Stromal cell of bone marrow (primary cell): ENCODE results near the gene DCHS2.
A peak's percentile ranks its signal among the peaks of the same experiment; 100 is the strongest.

ENCODE experiments used
- DNase-seq: peaks from one replicate; pipeline ENCODE4 v3.0.0-alpha.2; 2012; ENCODE audit warnings: low read depth

The DCHS2 gene

DNA sequence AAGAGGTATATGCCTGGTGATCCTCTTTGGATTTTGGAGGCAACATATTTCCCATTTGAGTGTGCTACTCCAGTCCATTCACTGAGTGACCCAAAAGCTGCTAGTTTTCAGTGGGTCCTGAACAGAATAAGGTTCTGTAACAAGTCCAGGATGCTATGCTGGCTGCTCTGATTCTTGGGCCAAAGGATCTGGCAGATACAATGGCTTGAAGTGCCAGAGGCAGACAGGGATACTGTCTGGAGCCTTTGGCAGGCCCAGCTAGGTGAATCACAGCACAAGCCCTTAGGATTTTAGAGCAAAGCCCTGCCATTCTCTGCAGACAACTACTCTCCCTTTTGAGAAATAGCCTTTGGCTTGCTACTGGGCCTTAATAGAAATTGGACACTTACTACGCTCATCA, 40.6 kb downstream of the DCHS2 start:
- no peak for DNase-seq

DNA sequence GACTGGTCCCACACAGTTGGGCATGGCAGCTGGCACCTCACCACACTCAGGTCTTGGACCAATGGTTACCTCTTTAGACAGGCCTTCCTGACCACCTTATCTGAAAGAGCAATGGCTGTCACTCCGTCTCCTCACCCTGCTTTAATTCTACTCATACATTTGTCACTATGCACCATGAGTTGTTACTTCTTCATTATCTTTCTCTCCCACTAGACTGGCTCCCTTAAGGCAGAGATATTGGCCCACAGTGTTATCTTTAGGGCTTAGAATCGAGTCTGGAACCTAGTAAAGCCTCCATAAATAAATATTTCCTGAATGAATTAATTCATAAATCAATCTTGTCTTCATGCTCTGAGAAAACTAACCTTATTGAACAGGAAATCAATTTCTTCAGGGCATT, 46.6 kb downstream of the DCHS2 start:
- no peak for DNase-seq

DNA sequence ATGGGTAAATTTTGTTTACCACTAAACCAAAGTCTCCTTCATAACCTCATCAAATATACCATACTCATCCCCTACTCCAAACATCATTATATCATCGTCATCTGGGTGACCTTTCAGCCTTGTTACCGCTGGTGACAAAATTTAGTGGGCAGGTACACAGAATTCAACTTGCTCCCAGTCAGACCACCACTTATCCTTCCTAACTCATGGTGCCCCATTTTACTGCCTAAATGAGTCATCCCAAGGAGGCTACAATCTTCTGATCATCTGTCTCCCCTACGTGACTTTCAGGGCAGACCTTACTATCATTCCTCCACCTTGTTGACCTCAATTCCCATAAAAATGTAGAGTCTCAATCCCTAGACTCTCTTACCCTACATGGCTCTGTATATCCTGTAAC, 49.6 kb downstream of the DCHS2 start:
- no peak for DNase-seq

DNA sequence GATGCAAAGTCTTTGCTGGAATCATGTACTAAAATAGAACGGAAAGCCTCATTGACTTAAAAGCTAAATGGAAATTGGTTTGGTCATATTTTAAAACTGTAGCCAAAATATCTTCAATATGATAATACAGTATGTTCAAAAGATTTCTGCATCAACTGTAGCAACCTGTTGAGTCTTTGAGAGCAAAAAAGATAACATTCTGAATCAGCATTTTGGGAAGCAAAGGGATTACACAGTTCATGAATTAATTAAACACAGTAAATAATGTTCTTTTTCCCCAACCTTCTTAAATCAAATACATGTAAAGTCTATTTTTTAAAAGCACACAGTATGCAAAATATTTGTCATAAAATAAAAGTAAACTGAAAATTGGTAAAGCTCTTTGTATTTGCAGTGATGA, 50.5 kb downstream of the DCHS2 start:
- DNase-seq, result no peak

DNA sequence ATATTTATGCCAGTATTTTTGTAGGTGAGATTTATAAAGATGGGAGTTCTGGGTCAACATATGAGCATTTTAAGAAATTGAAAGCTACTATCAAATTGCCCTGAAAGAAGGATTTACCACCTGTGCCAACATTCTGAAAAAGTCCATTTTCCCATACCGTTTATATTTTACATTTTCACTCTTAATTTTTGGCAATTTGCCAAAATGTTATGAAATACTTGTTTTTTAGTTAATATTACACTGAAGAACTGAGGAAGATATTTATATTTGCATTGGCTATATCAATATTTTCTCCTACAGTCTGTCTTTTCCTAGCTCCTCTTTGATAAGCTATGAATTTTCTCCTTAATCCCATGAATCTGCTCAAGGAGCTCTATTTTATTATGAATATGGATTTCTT, 52.4 kb downstream of the DCHS2 start:
- no peak for DNase-seq

DNA sequence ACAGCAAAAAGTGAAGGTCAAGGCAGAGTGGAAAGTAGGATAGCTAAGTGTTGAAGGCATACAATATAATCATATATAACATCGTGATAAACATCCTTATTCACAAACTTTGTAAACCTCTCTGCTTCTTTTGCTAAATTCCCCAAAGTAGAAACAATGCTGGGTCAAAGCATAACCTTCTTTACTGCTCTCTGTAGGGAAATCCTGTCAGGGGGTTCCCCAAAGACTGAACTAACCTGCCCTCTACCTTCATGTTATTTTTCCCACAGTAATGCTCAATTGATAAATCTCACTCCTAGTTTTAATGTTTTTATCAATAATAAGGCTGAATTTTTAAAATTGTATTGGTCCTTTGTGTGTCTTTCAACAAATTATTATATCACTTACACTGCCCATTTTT, 55.7 kb downstream of the DCHS2 start:
- no peak for DNase-seq

DNA sequence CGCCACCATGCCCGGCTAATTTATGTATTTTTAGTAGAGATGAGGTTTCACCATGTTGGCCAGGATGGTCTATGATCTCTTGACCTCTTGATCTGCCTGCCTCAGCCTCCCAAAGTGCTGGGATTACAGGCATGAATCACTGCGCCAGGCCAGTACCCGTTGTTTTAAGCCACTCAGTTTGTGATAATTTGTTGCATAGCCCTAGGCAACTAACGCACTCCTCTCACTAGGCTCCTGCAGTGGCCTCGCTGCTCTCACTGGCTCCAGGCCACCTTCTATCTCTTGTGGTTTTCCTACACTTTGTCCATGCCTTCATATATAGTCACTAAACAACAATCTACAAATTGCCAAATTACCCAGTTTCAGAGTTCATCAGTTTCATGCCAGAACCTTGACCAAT, 58.1 kb downstream of the DCHS2 start:
- DNase-seq, result no peak

DNA sequence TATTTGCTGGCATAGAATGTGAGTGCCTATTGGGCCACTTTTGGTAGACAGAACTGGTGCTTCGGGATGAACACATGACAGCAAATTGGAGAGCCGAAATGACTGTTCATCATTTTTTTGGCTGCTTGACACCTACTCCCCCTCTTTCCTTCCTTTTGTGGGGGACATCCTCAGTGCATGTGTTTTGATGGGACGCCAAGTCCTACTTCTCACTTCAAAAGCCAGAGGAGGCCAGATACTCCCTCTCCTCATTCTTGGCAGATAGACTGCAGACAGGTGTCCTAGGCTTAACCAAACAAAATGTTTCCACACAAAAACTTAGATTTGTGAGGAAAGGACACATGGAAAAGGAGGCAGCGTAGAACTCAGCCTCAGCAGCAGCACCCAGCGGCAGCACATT, 62.4 kb downstream of the DCHS2 start:
- DNase-seq, result no peak

DNA sequence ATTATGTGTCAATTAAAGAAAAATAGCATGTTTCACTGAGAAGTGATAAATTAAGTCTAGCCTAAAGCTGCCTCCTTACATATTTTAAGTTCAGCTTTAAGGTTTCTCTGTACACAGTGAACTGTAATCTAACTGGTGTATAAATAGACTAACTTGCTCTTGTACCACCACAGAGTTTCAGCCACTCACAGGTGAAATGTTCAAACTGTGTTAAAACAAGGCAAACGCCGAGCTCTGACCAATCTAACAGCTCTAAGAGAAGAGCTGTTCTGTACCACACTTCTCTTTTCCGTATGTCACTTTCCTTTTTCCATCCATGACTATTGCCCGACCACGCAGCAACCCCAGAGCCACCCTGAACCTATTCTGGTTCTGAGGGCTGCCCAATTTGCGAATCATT, 64.5 kb downstream of the DCHS2 start:
- DNase-seq, result no peak

DNA sequence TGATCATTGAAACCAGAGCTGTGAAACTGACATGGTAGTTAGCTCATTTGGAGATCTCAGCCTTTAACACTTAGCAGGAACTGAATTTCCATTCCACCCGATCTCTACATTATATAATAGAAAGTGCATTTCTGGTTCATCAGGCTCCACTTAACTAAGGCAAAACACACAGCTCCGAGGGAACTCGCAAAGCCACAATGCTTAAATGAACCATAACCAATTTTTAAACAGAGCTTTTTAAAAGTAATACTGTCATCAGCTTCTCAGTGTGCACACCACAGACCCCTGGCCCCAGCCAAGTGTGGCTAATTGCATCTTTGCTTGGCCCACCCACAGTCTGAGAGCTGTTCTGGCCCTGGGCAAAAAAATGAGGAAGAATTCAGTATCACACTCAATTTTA, 66.1 kb downstream of the DCHS2 start:
- DNase-seq, result no peak

DNA sequence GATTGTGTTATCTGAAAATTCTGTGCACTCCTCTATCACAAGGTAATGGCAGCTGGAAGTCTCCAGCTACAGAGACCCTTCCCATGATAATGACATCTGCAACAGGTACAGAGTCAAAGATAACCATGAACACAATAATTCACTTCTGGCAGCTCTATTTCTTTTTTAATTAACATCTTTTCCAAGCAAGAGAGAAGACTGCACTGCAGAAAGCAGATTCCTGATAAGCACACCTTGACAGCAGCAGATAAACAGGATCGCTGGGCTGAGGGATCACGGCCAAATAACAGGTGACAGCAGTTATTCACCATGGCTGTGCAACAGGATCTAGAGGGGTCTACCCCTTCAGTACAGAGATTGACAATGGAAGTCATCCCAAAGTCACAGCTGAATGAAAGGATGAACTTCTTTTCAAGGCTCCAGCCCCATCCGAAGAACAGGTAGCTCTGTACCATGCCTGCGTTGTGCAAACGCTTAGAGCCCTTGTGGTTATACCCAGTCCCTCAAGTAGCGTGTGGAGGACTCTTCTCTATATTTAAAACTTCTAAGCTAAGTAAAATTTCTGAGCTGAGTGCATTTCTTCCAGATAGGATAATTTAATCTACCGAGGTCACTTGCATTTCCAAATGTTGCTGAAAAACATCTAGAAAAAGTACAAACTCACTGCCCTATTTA, 66.7 kb downstream of the DCHS2 start:
- DNase-seq, result no peak

DNA sequence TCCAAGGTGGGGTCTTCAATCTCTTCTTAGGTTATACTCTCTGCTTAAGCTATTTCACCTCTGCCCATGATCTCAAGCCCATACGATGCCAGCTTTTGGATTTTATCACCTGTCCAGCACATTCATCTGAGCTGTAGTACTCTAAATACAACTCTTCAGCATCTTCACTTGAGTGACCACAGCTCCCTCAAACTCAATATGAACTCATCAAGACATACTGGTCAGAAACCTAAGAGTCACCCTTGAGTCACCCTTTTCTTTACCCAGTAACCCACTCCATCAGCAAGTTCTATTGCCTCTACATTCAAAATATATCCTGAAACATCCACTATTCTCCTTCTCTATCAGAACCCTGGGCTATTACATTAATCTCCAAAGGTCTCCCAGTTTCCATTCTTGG, 69.4 kb downstream of the DCHS2 start:
- no peak for DNase-seq

DNA sequence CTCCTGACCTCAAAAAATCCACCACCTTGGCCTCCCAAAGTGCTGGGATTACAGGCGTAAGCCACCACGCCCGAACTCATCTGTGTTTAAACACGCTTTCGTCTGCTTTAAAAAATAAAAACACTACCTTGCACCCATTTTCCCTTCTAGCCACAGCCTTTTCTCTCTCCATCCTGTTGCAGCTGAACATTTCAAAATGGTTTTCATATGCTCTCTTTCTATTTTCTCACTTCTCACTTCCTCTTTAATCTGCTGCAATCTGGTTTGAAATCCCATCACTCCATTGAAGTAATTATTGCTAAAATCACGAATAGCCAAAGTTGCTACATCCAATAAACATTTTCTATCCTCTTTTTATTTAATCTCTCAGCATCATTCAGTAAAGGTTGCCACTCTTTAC, 70.0 kb downstream of the DCHS2 start:
- no peak for DNase-seq

DNA sequence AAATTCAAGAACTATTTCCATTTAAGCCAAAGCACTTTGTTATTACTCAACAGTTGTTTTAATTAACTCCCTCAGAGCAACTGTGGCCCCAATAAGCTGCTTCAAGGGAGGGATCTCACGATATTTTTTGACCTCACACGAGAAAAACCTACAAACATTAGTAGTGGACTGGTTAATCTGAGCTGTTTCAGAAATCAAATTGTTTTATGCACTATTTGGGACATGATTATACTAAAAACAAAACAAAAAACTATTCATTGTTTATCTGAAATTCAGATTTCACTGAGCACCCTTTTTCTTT, 74.3 kb downstream of the DCHS2 start:
- DNase-seq, result no peak

DNA sequence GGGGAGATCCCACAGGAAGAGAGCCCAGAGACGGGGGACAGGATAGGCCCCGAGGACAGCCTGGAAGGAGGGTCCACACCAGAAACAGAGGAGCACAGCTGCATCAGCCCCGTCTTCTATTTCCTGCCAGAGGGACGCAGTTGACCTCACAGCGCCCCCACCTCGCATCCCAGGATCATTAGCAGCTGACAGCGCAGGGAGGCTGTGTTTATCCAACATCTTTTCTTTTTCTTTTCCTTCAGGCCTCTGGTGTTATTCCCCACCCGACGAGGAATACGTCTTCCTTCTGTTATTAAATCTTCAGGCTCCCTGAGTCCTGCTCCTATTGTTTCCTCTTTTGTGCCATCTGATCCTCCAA, 75.4 kb downstream of the DCHS2 start:
- no peak for DNase-seq

DNA sequence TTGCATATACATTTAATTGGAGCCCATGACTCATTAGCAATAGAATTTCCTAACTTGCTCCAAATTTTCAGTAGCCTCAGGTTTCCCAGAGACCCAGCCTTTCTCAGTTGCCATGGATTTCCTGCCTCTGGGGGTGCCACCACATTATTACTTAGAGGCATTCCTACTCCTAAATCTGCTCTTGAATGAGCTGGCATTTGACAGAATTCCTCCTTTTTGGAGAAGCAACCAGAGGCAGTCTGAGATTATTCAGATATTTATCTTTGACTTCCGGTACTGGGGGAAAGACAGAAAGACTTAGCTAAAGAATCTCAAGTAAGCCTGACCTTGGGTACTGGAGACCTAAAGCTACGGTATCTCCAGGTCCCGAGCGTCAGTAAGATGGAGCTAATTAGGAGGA, 76.3 kb downstream of the DCHS2 start:
- DNase-seq, result no peak

DNA sequence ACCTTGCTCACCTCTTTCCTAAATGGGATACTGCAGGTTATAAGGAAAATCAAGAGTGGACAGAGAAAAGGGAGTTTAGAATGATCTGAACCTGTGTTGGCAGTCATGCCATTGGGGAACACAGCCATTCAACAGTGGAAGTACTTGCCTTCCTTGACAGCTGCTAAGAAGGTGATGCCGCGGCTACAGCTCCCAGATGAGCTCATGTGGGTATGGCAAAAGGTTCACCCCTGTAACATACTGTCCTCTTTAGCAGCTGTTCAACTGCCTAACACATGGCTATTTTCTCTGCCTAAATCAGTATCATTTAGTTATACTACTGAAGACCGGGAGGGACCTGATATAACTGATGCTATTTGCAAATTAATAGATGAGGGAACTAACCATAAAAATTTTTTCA, 76.8 kb downstream of the DCHS2 start:
- DNase-seq, result no peak

DNA sequence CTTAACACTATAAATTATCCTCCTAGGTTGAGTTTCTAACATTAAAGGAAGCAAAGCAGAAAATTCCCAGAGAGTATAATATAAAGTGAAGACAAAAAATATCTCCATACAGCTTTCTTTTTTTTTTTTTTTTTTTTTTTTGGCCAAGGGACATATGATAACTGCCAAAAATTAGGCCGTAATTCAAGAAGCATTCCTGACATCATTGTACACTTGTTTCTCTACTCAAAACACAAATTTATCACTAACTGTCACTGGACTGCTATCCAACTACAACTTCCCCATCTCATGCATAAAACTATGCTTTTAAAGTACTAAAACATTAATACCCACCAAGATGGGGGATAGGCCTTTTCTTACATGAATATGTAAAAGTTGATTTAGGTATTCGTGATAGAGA, 77.2 kb downstream of the DCHS2 start:
- DNase-seq, result no peak

DNA sequence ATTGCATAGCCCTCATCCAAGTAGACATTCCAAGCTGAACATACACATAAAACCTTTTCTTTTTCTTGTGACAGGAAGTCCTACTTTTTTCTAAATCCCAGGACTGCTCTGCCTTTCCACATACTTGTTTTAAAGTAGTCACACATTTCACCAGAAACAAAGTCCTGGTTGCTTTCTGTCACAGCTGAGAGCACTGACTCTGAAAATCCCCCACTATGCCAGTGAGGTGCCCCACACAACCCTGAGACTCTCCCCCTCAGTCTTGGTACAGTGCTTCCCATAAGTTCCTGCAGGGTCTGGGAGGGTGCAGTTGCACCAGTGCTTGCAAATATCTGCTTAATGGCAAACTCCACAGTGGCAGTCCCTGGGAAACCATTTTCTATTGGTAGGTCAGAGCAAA, 84.2 kb downstream of the DCHS2 start:
- no peak for DNase-seq

DNA sequence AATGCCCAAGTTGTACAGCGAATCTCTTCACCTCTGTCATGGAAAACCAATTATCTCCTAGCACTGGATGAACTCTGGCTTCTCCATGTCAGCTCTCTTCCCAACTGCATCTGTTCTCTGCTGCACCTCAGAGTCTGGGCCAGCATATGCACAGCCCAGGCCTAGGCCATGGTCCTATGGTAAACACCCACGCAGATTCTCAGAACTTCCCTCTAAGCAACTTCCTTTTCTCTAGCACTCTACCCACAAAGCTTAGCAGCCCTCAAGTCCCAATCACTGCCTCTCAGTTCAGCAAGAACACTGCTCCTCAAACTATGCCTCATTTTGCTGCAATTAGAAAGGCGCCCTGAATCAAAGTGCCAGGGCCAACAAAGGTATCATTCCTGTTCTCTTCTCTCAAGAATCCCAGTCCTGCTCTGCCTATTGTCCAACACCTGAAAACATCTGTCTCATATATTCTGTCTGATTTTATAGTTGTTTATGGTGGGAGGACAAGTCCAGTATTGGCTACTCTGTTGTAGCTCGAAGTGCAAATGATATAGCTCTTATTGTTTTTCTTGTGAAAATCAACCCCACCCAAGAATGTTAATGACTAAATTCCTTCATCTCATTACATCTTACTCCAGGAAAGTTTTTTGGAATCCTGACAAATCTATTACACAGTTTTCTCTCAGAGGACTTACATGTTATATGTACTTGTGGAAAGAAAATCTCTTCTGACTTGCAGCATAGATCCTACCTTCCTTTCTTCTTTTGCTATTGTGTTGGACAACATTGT, 85.4 kb downstream of the DCHS2 start:
- DNase-seq, result no peak

DNA sequence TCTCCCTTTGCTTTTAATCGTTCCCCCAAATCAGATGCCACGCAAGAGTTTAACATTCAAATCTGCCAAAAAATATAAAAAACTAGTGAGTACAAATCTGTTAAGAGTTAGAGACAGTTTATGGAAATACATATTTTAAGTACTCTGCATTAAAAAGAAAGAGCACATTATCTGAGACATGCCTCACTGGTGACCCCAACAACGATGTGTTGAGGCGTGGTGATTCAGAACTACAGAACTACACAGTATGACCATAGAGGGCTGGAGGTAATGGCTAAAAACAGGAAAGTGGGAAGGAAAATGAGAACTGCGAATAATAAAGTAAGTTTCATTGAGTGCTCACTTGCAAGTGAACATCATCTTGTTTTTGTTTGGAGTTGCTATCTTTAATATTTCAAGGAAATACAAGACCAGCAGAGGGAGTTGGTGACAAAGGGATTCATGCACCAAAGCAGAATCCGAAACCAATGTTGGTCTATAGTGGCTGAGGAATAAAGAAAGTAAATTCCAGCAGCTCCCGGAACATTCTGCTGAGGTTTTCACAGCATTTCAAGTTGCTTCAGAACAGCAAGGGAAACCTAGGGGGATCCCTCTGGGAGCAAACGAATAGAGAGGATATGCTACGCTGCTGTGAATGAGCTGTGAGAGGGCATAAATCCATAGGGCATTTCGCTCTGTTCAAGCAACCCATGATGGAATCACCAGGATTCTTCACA, 92.2 kb downstream of the DCHS2 start:
- peak; percentile 45 for DNase-seq

DNA sequence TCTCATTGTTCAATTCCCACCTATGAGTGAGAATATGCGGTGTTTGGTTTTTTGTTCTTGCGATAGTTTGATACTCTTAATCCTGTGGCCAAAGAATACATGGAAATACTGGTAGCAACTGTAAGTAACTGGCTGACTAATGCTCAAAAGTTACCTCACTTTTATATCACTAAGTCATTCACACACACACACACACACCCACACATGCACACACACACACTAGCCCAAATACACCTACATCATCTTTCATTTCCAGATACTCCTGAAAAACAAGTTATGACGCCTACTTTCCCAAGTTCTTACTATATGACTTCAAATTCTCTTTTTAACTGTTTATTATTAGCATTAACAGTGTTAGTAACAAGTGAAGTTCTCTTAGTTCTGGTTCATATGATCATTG, 101.3 kb downstream of the DCHS2 start:
- no peak for DNase-seq

DNA sequence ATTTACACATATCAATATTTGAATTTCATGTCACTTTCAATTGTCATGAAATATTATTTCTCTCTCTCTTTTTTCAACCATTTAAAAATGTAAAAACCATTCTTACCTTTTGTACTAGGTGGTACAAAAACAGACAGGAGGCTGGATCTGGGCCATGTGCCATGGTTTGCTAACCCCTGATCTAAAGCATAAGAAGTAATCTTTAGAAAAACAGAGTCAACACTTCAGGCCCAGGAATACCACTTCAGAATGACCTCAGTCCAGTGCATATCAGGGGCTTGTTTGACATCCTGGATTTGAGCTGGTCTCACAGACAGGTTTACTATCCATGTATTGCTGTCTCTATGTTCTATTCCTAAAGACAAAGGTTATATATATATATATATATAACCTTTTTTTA, 102.5 kb downstream of the DCHS2 start:
- DNase-seq, result no peak

DNA sequence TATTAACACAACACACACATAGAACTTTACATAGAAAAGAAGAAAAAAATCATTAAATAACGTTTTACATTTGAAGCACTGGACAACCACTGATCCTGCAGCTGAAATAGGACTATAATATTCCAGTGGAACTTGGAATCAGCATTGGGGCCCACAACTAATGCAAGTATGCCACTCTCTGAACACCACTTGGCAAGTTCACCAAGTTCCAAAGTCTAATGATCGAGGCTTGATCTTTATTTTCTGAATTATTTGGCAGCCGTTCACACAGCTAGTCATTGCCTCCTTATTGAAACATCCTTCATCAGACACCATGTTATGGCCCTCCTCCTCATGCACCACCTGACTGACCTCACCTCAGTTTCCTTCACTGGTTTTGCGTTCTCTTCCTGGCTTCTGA, 107.6 kb downstream of the DCHS2 start:
- no peak for DNase-seq
